WTC11 (cell line): ENCODE measurements around the gene COL1A1. TPM values are rescaled to one million over a fixed set of nuclear protein-coding genes. Genes with fewer than 3 reads are reported as not detected.

Experiments
- ATAC-seq: fragments of 200-7000 bp; cut with Tn5 transposase; 2 replicates; pipeline ENCODE4 v1.10.0; 2021; ENCODE audit warnings: mild to moderate bottlenecking, moderate library complexity
- CTCF ChIA-PET: fragments of 300-600 bp; sonication (Branson Sonifier 250); formaldehyde crosslinking; loops from one replicate; lab custom pipeline; 2021; ENCODE audit warnings: antibody characterized with exemption; lab: Charles Lee
- POLR2A ChIA-PET: fragments of 350-600 bp; sonication (Branson Sonifier 250); formaldehyde crosslinking; loops from one replicate; lab custom pipeline; 2021; ENCODE audit warnings: antibody characterized with exemption; lab: Charles Lee
- DNase-seq: peaks from one replicate; pipeline ENCODE4 v3.0.0; 2021; ENCODE audit warnings: low spot score
- H3K27ac Mint-ChIP-seq: 2 replicates; pipeline ENCODE4 v1.8.0; 2021; ENCODE audit warnings: mixed read lengths
- H3K27me3 Mint-ChIP-seq: 2 replicates; pipeline ENCODE4 v1.8.0; 2021; ENCODE audit warnings: low read depth, mild to moderate bottlenecking, moderate library complexity, mixed read lengths
- H3K36me3 Mint-ChIP-seq: 2 replicates; pipeline ENCODE4 v1.8.0; 2021; ENCODE audit warnings: mixed read lengths
- H3K4me1 Mint-ChIP-seq: 2 replicates; pipeline ENCODE4 v1.8.0; 2022; ENCODE audit warnings: mixed read lengths
- H3K4me3 Mint-ChIP-seq: 2 replicates; pipeline ENCODE4 v1.8.0; 2021; ENCODE audit warnings: mild to moderate bottlenecking, moderate library complexity, mixed read lengths
- H3K9me3 Mint-ChIP-seq: 2 replicates; pipeline ENCODE4 v1.8.0; 2021; ENCODE audit warnings: mixed read lengths
- ATF3 ChIP-seq: sonication (generic); formaldehyde crosslinking; conservative IDR thresholded peaks from 2 replicates; pipeline ENCODE4 v1.8.1; 2022; ENCODE audit warnings: mild to moderate bottlenecking, missing genetic modification reagents
- ELF4 ChIP-seq: sonication (generic); formaldehyde crosslinking; IDR thresholded peaks from 2 replicates; pipeline ENCODE4 v1.8.1; 2022; ENCODE audit warnings: low read depth, mild to moderate bottlenecking, moderate library complexity, missing genetic modification reagents
- EMX1 ChIP-seq: fragments of 250-450 bp; sonication (Bioruptor Pico); IDR thresholded peaks from 2 replicates; pipeline ENCODE4 v1.8.0; 2021; ENCODE audit warnings: mild to moderate bottlenecking
- FOXK1 ChIP-seq: sonication (generic); formaldehyde crosslinking; IDR thresholded peaks from 2 replicates; pipeline ENCODE4 v1.8.0; 2022; ENCODE audit warnings: mild to moderate bottlenecking, moderate library complexity, missing genetic modification reagents
- HMGXB4 ChIP-seq: sonication (generic); formaldehyde crosslinking; IDR thresholded peaks from 2 replicates; pipeline ENCODE4 v1.8.1; 2023; ENCODE audit warnings: mild to moderate bottlenecking, moderate library complexity, missing genetic modification reagents
- JAZF1 ChIP-seq: fragments of 250-450 bp; sonication (Bioruptor Pico); IDR thresholded peaks from 2 replicates; pipeline ENCODE4 v1.9.0; 2021; ENCODE audit warnings: moderate library complexity, mild to moderate bottlenecking, inconsistent platforms
- NFATC4 ChIP-seq: fragments of 250-450 bp; sonication (Bioruptor Pico); IDR thresholded peaks from 2 replicates; pipeline ENCODE4 v1.9.0; 2021; ENCODE audit warnings: mild to moderate bottlenecking
- NFYB ChIP-seq: sonication (generic); formaldehyde crosslinking; conservative IDR thresholded peaks from 2 replicates; pipeline ENCODE4 v1.8.0; 2022; ENCODE audit warnings: low read depth, missing genetic modification reagents
- NR2C2 ChIP-seq: sonication (generic); formaldehyde crosslinking; IDR thresholded peaks from 2 replicates; pipeline ENCODE4 v1.8.0; 2022; ENCODE audit warnings: mild to moderate bottlenecking, missing genetic modification reagents
- PRRX2 ChIP-seq: fragments of 250-450 bp; sonication (Bioruptor Pico); IDR thresholded peaks from 2 replicates; pipeline ENCODE4 v1.8.0; 2021; ENCODE audit warnings: mild to moderate bottlenecking
- TCF7 ChIP-seq: sonication (generic); formaldehyde crosslinking; IDR thresholded peaks from 2 replicates; pipeline ENCODE4 v1.8.0; 2022; ENCODE audit warnings: mild to moderate bottlenecking, low read depth, missing genetic modification reagents, moderate library complexity
- TEAD1 ChIP-seq: sonication (generic); formaldehyde crosslinking; IDR thresholded peaks from 2 replicates; pipeline ENCODE4 v1.8.0; 2022; ENCODE audit warnings: mild to moderate bottlenecking, missing genetic modification reagents
- ZNF263 ChIP-seq: sonication (generic); formaldehyde crosslinking; IDR thresholded peaks from 2 replicates; pipeline ENCODE4 v1.8.1; 2022; ENCODE audit warnings: low read depth, mild to moderate bottlenecking, moderate library complexity, missing genetic modification reagents
- ZNF317 ChIP-seq: sonication (generic); formaldehyde crosslinking; IDR thresholded peaks from 2 replicates; pipeline ENCODE4 v1.8.1; 2023; ENCODE audit warnings: low read depth, mild to moderate bottlenecking, moderate library complexity, missing genetic modification reagents, borderline replicate concordance
- ZNF425 ChIP-seq: fragments of 250-450 bp; sonication (Bioruptor Pico); conservative IDR thresholded peaks from 2 replicates; pipeline ENCODE4 v1.9.0; 2021; ENCODE audit warnings: mild to moderate bottlenecking
- total RNA-seq: library from RNA; stranded (reverse); gene quantifications from 3 replicates; pipeline ENCODE4 v1.2.3, GENCODE V29; 2021
- TF ChIP-seq, protein P1 (sequence below): sonication (generic); formaldehyde crosslinking; IDR thresholded peaks from 2 replicates; pipeline ENCODE4 v1.8.1; 2023; ENCODE audit warnings: mild to moderate bottlenecking, missing genetic modification reagents, moderate library complexity
- TF ChIP-seq, protein P2 (sequence below): sonication (generic); formaldehyde crosslinking; IDR thresholded peaks from 2 replicates; pipeline ENCODE4 v1.8.1; 2022; ENCODE audit warnings: mild to moderate bottlenecking, missing genetic modification reagents, moderate library complexity, borderline replicate concordance
- TF ChIP-seq, protein P3 (sequence below): sonication (generic); formaldehyde crosslinking; IDR thresholded peaks from 2 replicates; pipeline ENCODE4 v1.8.1; 2023; ENCODE audit warnings: mild to moderate bottlenecking, missing genetic modification reagents
- TF ChIP-seq, protein P4 (sequence below): fragments of 250-450 bp; sonication (Bioruptor Pico); IDR thresholded peaks from 2 replicates; pipeline ENCODE4 v1.9.0; 2021; ENCODE audit warnings: mild to moderate bottlenecking
- TF ChIP-seq, protein P5 (sequence below): sonication (generic); formaldehyde crosslinking; IDR thresholded peaks from 2 replicates; pipeline ENCODE4 v1.8.1; 2022; ENCODE audit warnings: low read depth, mild to moderate bottlenecking, moderate library complexity, missing genetic modification reagents, borderline replicate concordance

COL1A1 gene
- total RNA-seq, 1 experiment from 2014 or later, result 52.1 TPM

GRCh38 chr17:50218071-50218759 lies 16.8 kb upstream of the COL1A1 start:
- Mint-ChIP-seq H3K27me3 (no peaks in the 10 kb centered on the region; the same call in 1 of the 2 replicates), H3K4me1 (peaks cover 17% of the 10 kb centered on the region), H3K27ac (no peak overlapping the region), H3K36me3 (no peaks in the 10 kb centered on the region), H3K4me3 (no peak overlapping the region), H3K9me3 (no peaks in the 10 kb centered on the region)
- no peak for ATAC-seq
- CTCF ChIA-PET, result interaction anchor here (0.9 to 4.3 kb wide), 3 partner anchors 17 to 56 kb away, joined by 3 to 25 read pairs (median 5); partner anchors contain the start of genes COL1A1 and TMEM92
- POLR2A ChIA-PET, result interaction anchor here (0.7 kb wide), 1 partner anchor 40 kb away, joined by 6 read pairs; no protein-coding TSS in a partner anchor
- TF ChIP-seq, protein P1, sequence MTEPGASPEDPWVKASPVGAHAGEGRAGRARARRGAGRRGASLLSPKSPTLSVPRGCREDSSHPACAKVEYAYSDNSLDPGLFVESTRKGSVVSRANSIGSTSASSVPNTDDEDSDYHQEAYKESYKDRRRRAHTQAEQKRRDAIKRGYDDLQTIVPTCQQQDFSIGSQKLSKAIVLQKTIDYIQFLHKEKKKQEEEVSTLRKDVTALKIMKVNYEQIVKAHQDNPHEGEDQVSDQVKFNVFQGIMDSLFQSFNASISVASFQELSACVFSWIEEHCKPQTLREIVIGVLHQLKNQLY (CRISPR knock-in tag), result no peak
- TF ChIP-seq ATF3 (no peak), NFYB (no peak), ELF4 (no peak), ZNF263 (CRISPR knock-in tag) (no peak), EMX1 (CRISPR knock-in tag) (no peak), ZNF317 (no peak), FOXK1 (CRISPR knock-in tag) (no peak), ZNF425 (CRISPR knock-in tag) (no peak), PRRX2 (CRISPR knock-in tag) (no peak), HMGXB4 (CRISPR knock-in tag) (no peak), TEAD1 (no peak), NFATC4 (CRISPR knock-in tag) (no peak), NR2C2 (CRISPR knock-in tag) (no peak), JAZF1 (CRISPR knock-in tag) (no peak), TCF7 (no peak)
- TF ChIP-seq, protein P2, sequence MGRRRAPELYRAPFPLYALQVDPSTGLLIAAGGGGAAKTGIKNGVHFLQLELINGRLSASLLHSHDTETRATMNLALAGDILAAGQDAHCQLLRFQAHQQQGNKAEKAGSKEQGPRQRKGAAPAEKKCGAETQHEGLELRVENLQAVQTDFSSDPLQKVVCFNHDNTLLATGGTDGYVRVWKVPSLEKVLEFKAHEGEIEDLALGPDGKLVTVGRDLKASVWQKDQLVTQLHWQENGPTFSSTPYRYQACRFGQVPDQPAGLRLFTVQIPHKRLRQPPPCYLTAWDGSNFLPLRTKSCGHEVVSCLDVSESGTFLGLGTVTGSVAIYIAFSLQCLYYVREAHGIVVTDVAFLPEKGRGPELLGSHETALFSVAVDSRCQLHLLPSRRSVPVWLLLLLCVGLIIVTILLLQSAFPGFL (CRISPR knock-in tag), result no peak
- TF ChIP-seq, protein P3, sequence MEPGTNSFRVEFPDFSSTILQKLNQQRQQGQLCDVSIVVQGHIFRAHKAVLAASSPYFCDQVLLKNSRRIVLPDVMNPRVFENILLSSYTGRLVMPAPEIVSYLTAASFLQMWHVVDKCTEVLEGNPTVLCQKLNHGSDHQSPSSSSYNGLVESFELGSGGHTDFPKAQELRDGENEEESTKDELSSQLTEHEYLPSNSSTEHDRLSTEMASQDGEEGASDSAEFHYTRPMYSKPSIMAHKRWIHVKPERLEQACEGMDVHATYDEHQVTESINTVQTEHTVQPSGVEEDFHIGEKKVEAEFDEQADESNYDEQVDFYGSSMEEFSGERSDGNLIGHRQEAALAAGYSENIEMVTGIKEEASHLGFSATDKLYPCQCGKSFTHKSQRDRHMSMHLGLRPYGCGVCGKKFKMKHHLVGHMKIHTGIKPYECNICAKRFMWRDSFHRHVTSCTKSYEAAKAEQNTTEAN, result no peak
- TF ChIP-seq, protein P4, sequence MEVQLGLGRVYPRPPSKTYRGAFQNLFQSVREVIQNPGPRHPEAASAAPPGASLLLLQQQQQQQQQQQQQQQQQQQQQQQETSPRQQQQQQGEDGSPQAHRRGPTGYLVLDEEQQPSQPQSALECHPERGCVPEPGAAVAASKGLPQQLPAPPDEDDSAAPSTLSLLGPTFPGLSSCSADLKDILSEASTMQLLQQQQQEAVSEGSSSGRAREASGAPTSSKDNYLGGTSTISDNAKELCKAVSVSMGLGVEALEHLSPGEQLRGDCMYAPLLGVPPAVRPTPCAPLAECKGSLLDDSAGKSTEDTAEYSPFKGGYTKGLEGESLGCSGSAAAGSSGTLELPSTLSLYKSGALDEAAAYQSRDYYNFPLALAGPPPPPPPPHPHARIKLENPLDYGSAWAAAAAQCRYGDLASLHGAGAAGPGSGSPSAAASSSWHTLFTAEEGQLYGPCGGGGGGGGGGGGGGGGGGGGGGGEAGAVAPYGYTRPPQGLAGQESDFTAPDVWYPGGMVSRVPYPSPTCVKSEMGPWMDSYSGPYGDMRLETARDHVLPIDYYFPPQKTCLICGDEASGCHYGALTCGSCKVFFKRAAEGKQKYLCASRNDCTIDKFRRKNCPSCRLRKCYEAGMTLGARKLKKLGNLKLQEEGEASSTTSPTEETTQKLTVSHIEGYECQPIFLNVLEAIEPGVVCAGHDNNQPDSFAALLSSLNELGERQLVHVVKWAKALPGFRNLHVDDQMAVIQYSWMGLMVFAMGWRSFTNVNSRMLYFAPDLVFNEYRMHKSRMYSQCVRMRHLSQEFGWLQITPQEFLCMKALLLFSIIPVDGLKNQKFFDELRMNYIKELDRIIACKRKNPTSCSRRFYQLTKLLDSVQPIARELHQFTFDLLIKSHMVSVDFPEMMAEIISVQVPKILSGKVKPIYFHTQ (CRISPR knock-in tag), result no peak
- TF ChIP-seq, protein P5, sequence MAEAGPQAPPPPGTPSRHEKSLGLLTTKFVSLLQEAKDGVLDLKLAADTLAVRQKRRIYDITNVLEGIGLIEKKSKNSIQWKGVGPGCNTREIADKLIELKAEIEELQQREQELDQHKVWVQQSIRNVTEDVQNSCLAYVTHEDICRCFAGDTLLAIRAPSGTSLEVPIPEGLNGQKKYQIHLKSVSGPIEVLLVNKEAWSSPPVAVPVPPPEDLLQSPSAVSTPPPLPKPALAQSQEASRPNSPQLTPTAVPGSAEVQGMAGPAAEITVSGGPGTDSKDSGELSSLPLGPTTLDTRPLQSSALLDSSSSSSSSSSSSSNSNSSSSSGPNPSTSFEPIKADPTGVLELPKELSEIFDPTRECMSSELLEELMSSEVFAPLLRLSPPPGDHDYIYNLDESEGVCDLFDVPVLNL (CRISPR knock-in tag), result no peak
- DNase-seq, result no peak
